IPS DF 6.9 (cell line): ENCODE data around the gene YTHDC2.
"Not testable (repeated sequence)": the region's sequence is repeated elsewhere in the genome, so short reads cannot be mapped to it uniquely, and the experiment has no call there.

Experiments used
- DNase-seq: peaks from one replicate; pipeline ENCODE4 v3.0.0-alpha.2; 2013; ENCODE audit warnings: low read depth, low spot score
- H3K27ac ChIP-seq: one replicate; pipeline ENCODE4 v1.5.1; 2013; ENCODE audit warnings: low read length, control low read depth
- H3K27me3 ChIP-seq: 2 replicates; pipeline ENCODE4 v1.6.1; 2013; ENCODE audit warnings: mild to moderate bottlenecking, low read length; ENCODE audit not compliant: control insufficient read depth, insufficient read depth
- H3K36me3 ChIP-seq: 2 replicates; pipeline ENCODE4 v1.6.1; 2013; ENCODE audit warnings: low read length; ENCODE audit not compliant: control insufficient read depth, insufficient read depth
- H3K4me1 ChIP-seq: 2 replicates; pipeline ENCODE4 v1.6.1; 2013; ENCODE audit warnings: low read length; ENCODE audit not compliant: control insufficient read depth, insufficient read depth
- H3K4me3 ChIP-seq: 2 replicates; pipeline ENCODE4 v1.5.1; 2013; ENCODE audit warnings: mild to moderate bottlenecking, low read length
- H3K9me3 ChIP-seq: 2 replicates; pipeline ENCODE4 v1.6.1; 2013; ENCODE audit warnings: low read length, inconsistent platforms; ENCODE audit not compliant: control insufficient read depth, insufficient read depth
- WGBS: extraction: QIAGEN DNeasy Blood & Tissue Kit; methylation state at CpG from one replicate; pipeline ENCODE4 v1.1.7; 2013; ENCODE audit warnings: mixed read lengths, missing lambda C conversion rate; ENCODE audit not compliant: insufficient read length, insufficient coverage; 5-methylcytosine and 5-hydroxymethylcytosine counted together

The YTHDC2 gene

GRCh38 chr5:113598926-113599325 lies 85.4 kb downstream of the YTHDC2 start:
- no peak for DNase-seq
- Histone ChIP-seq H3K36me3 (no peaks in the 10 kb centered on the region), H3K4me3 (no peak overlapping the region), H3K27me3 (no peaks in the 10 kb centered on the region), H3K27ac (no peak overlapping the region), H3K4me1 (no peaks in the 10 kb centered on the region), H3K9me3 (no peaks in the 10 kb centered on the region)
- WGBS: no CpG with 5 or more reads among the region's 2 CpGs

GRCh38 chr5:113600255-113600905 lies 86.9 kb downstream of the YTHDC2 start:
- no peak for DNase-seq

GRCh38 chr5:113601423-113601822 lies 87.9 kb downstream of the YTHDC2 start:
- Histone ChIP-seq H3K4me3 (no peak overlapping the region), H3K4me1 (no peaks in the 10 kb centered on the region), H3K9me3 (no peaks in the 10 kb centered on the region), H3K27ac (no peak overlapping the region), H3K36me3 (no peaks in the 10 kb centered on the region), H3K27me3 (no peaks in the 10 kb centered on the region)
- no peak for DNase-seq
- WGBS: no CpG with 5 or more reads among the region's 1 CpG

More at GRCh38 chr5:113600255-113600905, 86.9 kb downstream of the YTHDC2 start:
- WGBS: 100% methylated on average over 1 of the region's 4 CpGs
- Histone ChIP-seq H3K27me3 (no peaks in the 10 kb centered on the region), H3K9me3 (no peaks in the 10 kb centered on the region), H3K36me3 (no peaks in the 10 kb centered on the region), H3K27ac (no peak overlapping the region), H3K4me3 (no peak overlapping the region), H3K4me1 (no peaks in the 10 kb centered on the region)

GRCh38 chr5:113603246-113603645 lies 89.8 kb downstream of the YTHDC2 start:
- not testable (repeated sequence) for DNase-seq, H3K4me1 ChIP-seq, H3K36me3 ChIP-seq, H3K4me3 ChIP-seq, H3K9me3 ChIP-seq, H3K27me3 ChIP-seq, H3K27ac ChIP-seq
- no CpG with 5 or more reads among the region's 4 CpGs for WGBS

- DNase-seq: peak; percentile 61
- no peak overlapping the region for H3K4me3 ChIP-seq
Measured at GRCh38 chr5:113606298-113607134, 93.0 kb downstream of the YTHDC2 start.

GRCh38 chr5:113607361-113607760 lies 93.9 kb downstream of the YTHDC2 start:
- no peaks in the 10 kb centered on the region for H3K4me1 ChIP-seq
- H3K27ac ChIP-seq: no peak overlapping the region
- no peaks in the 10 kb centered on the region for H3K9me3 ChIP-seq
- H3K27me3 ChIP-seq: no peaks in the 10 kb centered on the region
- H3K36me3 ChIP-seq: no peaks in the 10 kb centered on the region
- WGBS: no CpG with 5 or more reads among the region's 3 CpGs
- no peak overlapping the region for H3K4me3 ChIP-seq
- DNase-seq: no peak

More at GRCh38 chr5:113606298-113607134, 93.0 kb downstream of the YTHDC2 start:
- H3K9me3 ChIP-seq: no peaks in the 10 kb centered on the region
- WGBS: no CpG with 5 or more reads among the region's 13 CpGs
- no peak overlapping the region for H3K27ac ChIP-seq
- H3K36me3 ChIP-seq: no peaks in the 10 kb centered on the region
- H3K4me1 ChIP-seq: no peaks in the 10 kb centered on the region
- H3K27me3 ChIP-seq: no peaks in the 10 kb centered on the region

GRCh38 chr5:113608113-113608596 lies 94.7 kb downstream of the YTHDC2 start:
- WGBS: no CpG with 5 or more reads among the region's 3 CpGs
- H3K27ac ChIP-seq: no peak overlapping the region
- no peak for DNase-seq
- no peaks in the 10 kb centered on the region for H3K36me3 ChIP-seq
- no peaks in the 10 kb centered on the region for H3K27me3 ChIP-seq
- H3K9me3 ChIP-seq: no peaks in the 10 kb centered on the region
- H3K4me3 ChIP-seq: no peak overlapping the region
- H3K4me1 ChIP-seq: no peaks in the 10 kb centered on the region

- Histone ChIP-seq H3K27me3 (no peaks in the 10 kb centered on the region), H3K9me3 (no peaks in the 10 kb centered on the region), H3K4me1 (no peaks in the 10 kb centered on the region), H3K27ac (no peak overlapping the region), H3K4me3 (no peak overlapping the region), H3K36me3 (no peaks in the 10 kb centered on the region)
- no CpG with 5 or more reads among the region's 4 CpGs for WGBS
- DNase-seq: no peak
Measured at GRCh38 chr5:113612060-113612496, 98.6 kb downstream of the YTHDC2 start.

- no peak for DNase-seq
- WGBS: no CpG with 5 or more reads among the region's 1 CpG
- no peaks in the 10 kb centered on the region for H3K36me3 ChIP-seq
- H3K9me3 ChIP-seq: no peaks in the 10 kb centered on the region
- no peak overlapping the region for H3K4me3 ChIP-seq
- H3K4me1 ChIP-seq: no peaks in the 10 kb centered on the region
- no peak overlapping the region for H3K27ac ChIP-seq
- H3K27me3 ChIP-seq: no peaks in the 10 kb centered on the region
Measured at GRCh38 chr5:113614191-113614590, 100.7 kb downstream of the YTHDC2 start.

- WGBS: no CpG with 5 or more reads among the region's 2 CpGs
- no peak for DNase-seq
- Histone ChIP-seq H3K36me3 (no peaks in the 10 kb centered on the region), H3K27ac (no peak overlapping the region), H3K27me3 (no peaks in the 10 kb centered on the region), H3K4me3 (no peak overlapping the region), H3K4me1 (no peaks in the 10 kb centered on the region), H3K9me3 (no peaks in the 10 kb centered on the region)
Measured at GRCh38 chr5:113615708-113616107, 102.2 kb downstream of the YTHDC2 start.
